ENCODE data around the gene RLN1.
"Not testable (repeated sequence)": the region's sequence is repeated elsewhere in the genome, so short reads cannot be mapped to it uniquely, and the experiment has no call there.

Gene RLN1, protein sequence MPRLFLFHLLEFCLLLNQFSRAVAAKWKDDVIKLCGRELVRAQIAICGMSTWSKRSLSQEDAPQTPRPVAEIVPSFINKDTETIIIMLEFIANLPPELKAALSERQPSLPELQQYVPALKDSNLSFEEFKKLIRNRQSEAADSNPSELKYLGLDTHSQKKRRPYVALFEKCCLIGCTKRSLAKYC

DNA sequence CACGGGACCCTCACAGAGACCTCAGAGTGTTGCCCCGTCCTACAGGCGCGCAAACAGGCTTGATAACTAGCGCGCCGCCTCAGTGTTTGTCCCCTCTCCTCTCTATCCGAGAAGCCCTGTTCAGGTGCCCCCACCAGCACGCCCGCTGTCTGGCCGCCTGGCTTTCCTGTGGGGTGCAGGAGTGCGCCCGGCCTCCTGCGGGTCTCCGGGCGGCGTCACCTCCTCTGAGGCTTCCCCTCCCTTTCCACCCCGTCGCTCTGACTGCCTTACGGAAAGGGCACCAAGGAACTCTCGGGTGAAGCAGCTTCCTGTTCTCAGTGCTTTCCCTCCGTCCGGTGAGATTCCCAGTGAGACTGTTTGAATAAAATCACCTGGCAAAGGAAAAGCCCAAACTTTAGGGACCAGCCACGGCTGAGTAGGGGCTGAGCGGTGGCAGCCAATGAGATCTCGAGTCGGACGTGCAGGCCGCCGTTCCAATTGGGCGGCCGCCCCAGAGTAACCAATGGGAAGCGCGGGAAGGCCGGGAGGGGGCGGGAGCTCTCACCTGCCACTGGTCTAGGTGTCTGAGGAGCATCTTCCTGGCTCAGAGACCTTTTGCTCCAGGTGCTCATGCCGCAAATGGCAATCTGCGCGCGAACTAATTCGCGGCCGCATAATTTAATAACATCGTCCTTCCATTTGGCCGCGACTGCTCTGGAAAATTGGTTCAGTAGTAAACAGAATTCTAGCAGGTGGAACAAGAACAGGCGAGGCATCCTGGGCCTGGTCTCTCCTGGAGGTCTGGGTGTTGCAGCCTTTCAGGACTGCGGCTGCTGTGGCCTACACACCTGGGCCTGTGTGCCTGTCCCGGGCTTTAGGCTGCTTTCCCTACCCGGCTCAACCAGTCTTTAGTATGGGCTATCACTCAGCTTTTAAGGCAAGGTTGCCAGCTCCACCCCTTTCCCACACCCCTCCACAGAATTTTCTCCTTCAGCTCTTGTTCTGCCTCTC, at the start of gene RLN1:
RLN1 (minus strand) TSS at position 885 of the 990 bp plus-strand sequence; CDS start at position 755, 130 bp downstream.
- DNase-seq (ENCODE audit: insufficient read length, low spot score), result not testable (repeated sequence)
- peak; percentile 100 for FAIRE-seq

DNA sequence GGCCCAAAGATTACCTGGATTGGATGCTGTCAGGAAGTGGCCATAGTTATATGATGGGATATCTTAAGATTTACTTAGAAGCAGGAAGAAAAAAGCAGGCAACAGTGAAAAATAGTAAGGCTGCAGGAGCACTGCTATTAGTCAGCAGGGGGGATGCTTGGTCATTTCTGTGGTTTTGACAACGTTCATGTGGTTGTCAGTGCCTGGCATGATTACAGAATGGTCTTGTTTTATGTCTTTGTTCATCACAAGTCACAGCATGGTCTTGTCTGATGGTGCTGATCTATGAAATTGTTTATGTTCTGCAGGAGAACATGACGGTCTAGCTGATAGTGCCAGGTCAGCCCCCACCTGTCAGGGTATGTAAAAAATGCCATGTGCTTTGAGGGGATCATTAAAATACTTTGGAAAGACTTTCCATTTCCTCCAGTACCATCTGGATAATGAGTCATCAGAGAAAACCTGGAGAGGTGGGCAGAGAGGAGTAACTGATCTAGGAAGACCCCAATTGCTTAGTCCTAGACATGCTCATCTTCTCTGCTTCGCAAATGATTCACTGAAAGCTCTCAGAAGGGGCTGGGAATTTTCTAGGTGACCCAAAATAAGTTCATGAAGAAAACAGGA, 49.5 kb upstream of the RLN1 start:
- FAIRE-seq (peak; percentile 77), DNase-seq (ENCODE audit: insufficient read length, low spot score) (no peak)

DNA sequence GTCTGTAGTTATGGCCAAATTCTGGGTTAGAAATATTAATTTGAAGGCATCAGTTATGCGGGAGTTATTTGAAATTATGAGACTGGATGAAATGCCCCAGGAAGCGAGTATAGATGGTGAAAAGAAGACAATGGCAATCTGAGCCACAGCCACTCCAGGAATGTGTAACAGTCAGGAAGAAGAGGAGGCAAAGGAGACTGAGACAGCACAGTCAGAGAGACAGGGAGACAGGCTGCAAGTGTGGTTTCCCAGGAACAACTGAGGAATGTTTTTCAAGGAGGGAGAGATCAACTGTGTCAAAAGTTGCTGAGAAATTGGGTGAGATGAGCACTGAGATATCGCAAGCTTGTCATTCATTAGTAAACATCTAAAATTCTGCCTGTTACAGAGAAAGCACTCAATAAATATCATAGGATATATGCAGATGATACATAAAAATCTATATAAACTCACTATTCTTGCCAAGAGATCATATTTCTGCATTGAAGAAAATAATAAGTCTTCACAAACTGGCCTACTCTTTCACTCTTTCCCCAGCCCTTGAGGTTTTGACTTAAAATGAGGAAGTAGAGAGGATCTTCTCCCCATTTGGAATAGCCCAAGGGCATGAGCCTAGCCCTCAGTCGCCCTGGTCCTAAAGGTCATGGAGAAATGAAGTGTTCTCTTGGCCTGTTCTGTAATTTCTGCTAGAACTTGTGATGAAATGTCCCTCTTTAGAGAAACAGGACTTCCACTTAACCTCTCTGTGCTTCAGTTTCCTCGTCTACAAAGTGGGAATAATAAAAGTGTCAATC, 48.5 kb upstream of the RLN1 start:
- DNase-seq (ENCODE audit: insufficient read length, low spot score) (no peak), FAIRE-seq (no peak)

DNA sequence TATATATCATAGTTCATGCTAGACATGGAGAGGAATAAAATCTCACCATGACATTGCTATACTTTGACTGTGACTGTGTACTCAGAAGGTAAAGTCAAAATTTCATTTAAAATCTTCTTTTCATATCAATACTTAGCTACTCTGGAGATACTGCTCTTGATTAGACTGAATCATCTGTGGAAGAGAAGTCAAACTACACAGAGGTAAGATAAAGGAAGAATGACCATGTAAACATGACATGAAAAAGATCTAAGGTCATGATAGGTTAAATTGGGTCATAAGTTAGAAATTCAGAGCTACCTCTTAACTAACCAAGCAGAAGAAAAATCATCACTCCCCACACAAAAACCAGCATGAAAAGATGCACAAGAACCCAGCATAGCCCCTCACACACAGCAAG, 44.8 kb upstream of the RLN1 start:
- FAIRE-seq (no peak), DNase-seq (ENCODE audit: insufficient read length, low spot score) (no peak)

DNA sequence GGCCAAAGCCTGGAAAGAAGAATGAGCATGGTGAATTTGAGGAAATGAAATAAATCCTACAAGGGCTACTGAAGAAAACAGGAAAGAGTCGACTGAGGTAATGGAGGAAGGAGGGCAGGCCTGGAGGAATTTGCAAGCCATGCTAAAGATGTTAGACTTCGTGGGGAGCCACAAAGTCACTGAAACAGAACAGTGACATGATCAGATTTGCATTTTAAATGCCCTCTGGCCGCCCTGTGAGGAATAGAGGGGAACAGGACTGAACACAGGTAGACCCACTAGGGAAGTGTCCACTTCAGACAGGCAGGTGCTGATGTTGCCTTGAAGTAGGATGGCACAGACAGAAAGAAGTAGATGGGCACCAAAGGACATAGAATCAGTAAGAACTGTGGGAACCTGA, 42.8 kb upstream of the RLN1 start:
- FAIRE-seq (peak; percentile 61), DNase-seq (ENCODE audit: insufficient read length, low spot score) (no peak)

DNA sequence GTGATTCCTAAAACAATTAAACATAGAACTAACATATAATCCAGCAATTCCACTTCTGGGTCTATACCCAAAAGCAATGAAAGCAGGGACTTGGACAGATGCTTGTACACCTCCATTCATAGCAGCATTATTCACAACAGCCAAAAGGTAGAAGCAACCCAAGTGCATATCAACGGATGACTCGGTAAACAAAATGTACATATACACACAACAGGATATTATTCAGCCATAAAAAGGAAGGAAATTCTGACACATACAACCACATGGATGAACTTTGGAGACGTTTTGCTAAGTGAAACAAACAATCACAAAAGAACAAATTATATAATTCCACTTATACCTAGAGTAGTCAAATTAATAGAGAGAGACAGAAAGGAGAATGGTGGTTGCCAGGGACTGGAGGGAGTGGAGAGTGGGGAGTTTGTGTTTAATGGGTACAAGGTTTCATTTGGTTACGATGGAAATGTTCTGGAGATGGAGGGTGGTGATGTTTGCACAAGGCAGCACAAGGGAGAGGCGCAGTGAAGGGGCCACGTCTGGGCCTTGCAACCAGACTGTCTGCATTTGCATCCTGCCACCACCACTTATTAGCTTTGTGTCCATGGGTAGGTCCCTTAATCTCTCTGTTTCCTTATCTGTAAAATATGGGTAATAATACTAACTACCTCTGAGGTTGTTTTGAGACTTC, 36.3 kb upstream of the RLN1 start:
- FAIRE-seq (peak; percentile 44), DNase-seq (ENCODE audit: insufficient read length, low spot score) (no peak)

DNA sequence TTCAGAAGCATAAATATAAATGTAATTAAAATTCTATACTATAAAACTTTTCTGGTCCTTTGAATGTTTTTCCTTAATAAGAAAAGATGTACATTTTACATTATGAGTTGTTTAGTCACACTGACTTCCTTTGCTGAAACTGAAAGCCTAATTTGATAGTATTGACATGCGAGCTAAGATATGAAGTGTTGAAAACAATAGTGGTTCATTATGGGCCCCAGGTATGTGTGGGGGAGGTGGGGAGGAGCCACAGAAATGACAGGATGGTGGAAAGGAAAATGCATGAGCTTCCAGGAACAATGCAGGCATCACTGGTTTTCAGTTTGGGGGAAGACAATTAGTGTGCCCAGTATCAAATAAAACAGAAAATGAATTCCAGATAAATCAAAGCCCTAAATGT, 35.4 kb upstream of the RLN1 start:
- FAIRE-seq (peak; percentile 81), DNase-seq (ENCODE audit: insufficient read length, low spot score) (no peak)

DNA sequence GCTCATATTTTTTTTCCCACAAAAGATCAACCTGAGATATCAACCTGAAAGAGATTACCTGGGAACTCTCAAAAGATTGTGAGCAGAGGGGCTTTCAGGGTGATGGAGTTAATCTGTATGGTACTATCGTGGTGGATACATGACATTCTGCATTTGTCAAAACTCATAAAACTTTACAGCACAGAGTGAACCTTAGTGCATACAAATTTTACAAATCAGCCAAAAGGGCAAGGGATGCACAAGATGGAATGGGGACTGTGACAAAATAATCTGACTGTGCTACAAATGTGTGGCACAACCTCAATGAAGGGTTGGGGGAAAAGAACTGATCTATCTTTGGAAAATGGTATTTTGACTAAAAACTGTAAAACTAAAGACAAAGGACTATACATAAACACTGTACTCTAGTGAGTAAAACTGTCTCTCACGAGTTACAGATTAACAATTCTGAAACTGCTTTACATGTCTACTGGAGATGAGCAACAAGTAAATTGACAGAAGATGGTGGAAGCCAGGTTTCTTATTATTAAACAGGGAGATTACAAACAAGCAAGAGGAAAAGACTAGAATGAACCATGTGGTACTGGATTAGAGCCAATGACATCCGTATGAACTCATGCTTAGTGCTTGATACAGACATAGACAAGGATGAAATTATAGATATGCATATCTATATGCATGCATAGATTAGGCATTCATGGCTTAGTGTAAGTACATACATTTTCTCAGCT, 24.8 kb upstream of the RLN1 start:
- peak; percentile 15 for DNase-seq (ENCODE audit: insufficient read length, low spot score)
- peak; percentile 96 for FAIRE-seq

DNA sequence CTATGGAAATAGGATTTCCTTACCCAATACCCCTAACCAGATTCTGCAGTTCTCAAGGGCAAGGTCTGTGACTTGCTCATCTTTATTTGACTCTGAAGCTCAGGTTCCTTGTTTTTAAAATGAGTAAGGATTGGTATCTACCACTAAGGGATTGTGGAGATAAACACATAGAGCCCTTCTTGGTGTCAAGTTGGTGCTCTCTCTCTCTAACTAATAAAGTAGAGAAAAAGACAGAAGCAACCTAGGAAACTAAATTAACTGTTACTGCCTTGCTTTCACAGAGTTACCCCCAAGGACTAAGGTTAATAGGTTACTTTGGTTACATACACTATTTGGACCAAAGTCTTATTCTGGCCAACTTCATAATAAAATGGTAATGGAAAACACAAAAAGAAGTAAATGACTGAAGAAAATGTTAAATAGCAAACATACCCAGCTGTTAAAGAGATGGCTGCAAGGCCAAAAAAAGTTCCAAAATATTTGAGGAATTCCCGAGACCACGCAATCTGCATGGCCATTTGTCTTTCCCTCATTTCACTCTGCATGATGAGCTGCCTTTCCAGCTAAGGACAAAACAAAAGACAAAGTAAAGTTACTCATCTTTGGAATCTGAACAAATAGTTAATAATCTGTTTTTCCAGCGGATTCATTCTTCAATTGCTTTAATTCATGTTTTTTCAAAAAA, 21.8 kb upstream of the RLN1 start:
- DNase-seq (ENCODE audit: insufficient read length, low spot score), result no peak
- FAIRE-seq, result no peak

DNA sequence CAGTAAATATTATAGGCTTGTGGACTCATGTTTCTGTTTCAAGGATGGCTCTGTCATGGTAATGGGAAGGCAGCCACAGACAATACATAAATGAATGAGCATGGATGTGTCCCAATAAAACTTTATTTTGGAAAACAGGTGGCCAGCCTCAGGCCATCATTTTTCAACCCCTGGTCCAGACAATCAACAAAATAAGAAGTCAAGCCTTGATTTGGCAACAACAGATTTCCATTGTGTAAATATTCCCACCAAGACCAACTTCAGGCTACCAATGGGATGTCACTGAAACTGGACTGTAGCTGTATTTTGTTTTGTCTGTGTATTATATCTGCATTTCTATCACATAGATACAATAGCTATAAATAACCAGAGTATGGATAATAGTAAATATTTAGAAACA, 20.7 kb upstream of the RLN1 start:
- FAIRE-seq, result no peak
- no peak for DNase-seq (ENCODE audit: insufficient read length, low spot score)

DNA sequence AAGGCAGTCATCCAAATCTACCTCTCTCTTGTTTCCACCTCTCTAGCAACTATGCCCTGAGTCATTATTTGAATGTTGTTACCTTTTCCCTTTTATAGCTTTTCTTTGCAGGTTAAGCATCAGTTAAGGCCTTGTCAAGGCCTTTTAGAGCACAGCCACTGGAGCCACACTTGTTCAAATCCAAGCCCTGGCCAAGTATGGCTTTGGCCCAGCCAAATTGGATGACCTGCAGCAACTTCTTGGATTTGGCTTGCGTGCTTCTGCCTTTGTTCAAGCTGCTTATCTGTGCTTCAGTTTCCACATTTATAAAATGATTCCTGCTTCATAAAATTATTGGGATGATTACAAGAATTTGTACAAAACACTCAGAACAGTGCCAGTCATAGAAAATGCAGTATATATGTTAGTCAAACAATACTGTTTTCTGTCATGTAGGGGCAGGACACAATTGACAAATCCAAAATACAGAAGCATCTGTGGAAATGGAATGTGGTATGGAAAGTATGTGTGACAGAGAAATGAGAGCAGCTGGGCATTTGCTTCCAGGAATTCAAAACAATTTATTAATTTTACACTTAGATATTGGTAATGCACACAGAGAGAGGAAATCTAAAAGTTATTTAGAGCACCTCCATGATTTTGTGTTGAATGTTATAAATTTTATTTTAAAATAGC, 17.9 kb upstream of the RLN1 start:
- FAIRE-seq, result no peak
- DNase-seq (ENCODE audit: insufficient read length, low spot score), result no peak

DNA sequence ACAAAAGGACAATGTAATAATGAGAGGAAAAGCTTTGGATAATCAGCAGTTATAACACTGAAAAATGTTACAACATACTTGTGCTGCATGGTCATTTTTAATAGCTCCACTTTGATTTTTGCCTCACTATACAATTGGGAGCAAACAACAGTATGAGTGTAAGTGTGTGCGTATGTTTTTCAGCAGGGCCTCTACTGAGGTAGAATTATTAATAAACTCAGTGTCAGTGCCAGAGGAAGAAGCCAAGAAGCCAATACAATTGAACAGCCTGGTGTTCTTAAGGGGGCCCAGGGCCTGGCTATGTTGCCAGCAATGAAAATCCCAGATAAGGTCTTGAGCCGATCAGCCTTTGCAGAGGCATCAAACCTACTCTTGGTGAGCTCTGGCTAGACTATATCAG, 16.1 kb upstream of the RLN1 start:
- no peak for DNase-seq (ENCODE audit: insufficient read length, low spot score)
- peak; percentile 18 for FAIRE-seq

DNA sequence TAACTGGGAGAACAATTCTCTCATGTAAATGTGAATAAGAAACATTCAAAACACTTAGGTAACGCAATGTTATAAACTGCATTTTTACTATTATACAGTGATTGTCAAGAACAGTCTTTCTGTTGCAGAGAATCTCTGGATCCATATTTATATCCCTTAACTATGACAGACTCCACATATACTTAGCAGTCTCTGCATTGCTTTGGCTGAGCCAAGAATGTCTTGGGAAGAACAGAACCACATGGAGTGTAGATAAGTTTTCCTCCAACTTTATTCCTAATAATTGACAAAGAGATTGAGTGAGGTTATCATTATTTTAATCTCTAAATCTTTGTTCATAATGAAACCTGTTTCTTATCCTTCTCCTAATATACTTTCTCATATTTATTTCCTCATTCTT, 15.6 kb upstream of the RLN1 start:
- no peak for FAIRE-seq
- no peak for DNase-seq (ENCODE audit: insufficient read length, low spot score)

DNA sequence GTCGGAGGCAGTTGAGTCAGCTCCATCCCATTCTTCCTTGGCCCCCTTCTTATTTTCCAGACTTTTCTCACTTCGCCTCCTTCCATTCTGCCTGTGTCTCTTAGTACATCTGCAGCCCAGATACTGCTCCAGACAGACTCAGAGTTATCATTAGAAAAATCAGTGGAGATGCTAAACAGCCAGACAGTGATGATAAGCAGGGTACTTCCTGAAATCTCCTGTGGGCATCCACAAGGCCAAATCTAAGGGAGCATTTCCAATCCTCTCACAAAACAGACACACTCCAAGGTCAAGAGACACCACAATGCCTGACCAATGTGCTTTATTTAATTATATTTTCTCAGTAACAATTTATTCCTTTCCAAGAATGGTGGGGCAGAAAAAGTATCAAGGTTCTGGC, 14.5 kb upstream of the RLN1 start:
- no peak for FAIRE-seq

DNA sequence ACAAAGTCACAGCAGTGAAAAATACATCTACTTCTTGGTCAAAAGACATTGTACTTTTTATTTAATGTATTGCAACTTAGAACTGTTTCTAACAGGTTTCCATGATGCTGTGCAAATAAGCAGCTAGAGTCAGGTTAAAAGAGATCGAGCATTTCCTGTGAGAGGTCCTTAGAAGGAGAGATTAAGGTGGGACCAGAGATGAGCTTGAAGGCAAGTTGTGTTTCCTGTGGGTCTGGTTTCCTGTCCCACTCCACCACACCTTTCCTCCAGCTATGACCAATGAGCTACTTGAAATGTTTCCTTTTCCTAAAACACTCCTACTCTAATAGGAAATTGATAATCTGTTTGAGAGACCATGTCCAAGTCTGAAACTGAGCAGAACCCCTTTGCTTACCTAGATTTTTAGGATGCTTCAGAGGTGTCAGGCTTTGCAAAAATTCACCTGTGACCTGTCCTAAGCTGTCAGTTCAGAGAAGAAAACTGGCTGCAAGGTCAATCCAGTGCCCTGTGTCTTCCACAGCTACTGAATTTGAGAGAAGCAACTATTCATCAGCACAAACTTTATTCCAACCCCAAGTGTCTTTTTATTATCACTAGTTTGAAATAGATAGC, 13.1 kb upstream of the RLN1 start:
- no peak for DNase-seq (ENCODE audit: insufficient read length, low spot score)
- FAIRE-seq, result peak; percentile 92

More for the DNA sequence above, 14.5 kb upstream of the RLN1 start:
- no peak for DNase-seq (ENCODE audit: insufficient read length, low spot score)

DNA sequence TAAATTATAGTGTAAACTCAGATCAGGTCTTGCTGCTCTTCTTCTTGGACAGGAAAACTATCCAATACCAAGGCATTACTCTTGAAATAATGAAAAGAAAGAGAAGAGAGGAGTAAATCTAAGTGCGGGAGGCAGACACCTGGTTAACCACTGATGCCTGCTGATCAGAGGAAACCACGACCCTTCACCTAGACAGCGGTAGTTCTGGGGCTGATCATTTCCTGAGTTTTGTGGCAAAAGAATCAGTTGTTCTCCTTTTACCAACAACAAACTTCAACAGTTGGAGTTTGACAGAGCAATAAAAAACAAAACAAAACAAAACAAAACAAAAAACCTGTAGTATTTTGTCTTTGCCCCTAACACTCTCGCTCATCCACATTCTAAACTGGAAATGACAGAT, 3.0 kb downstream of the RLN1 start:
- DNase-seq (ENCODE audit: insufficient read length, low spot score) (no peak), FAIRE-seq (peak; percentile 40)

DNA sequence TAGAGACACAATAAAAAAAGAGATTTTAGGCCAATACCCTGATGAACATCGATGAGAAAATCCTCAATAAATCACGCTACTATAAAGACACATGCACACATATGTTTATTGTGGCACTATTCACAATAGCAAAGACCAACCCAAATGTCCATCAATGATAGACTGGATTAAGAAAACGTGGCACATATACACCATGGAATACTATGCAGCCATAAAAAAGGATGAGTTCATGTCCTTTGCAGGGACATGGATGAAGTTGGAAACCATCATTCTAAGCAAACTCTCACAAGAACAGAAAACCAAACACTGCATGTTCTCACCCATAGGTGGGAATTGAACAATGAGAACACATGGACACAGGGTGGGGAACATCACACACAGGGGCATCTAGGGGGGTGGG, 8.4 kb downstream of the RLN1 start:
- DNase-seq (ENCODE audit: insufficient read length, low spot score); FAIRE-seq: not testable (repeated sequence)
